K562 (cell line): Measurements from ENCODE around the gene MORF4L1. TPM values are rescaled to one million over a fixed set of nuclear protein-coding genes. Genes with fewer than 3 reads are reported as not detected.

Experiments
- ARID1B ChIP-seq: fragments of 450-650 bp; IDR thresholded peaks from 2 replicates; pipeline ENCODE4 v1.6.1; 2016; ENCODE audit warnings: antibody characterized with exemption, mild to moderate bottlenecking, inconsistent platforms
- ATF7 ChIP-seq: fragments of 450-650 bp; IDR thresholded peaks from 2 replicates; pipeline ENCODE4 v1.7.1; 2014; ENCODE audit warnings: mild to moderate bottlenecking, moderate library complexity
- BDP1 ChIP-seq: IDR thresholded peaks from 3 replicates; pipeline ENCODE4 v1.6.1; 2011; ENCODE audit not compliant: insufficient read length, insufficient read depth
- CBX2 ChIP-seq: fragments of 200-600 bp; sonication (generic); IDR thresholded peaks from one replicate; pipeline ENCODE4 v1.6.1; 2012; ENCODE audit warnings: mild to moderate bottlenecking, low read length, inconsistent platforms; ENCODE audit not compliant: insufficient read depth, poor library complexity, severe bottlenecking
- CEBPG ChIP-seq, 3 experiments: fragments of 200-800 bp in 1 of 3; sonication (Bioruptor generic) in 1 of 3; sonication (generic) in 1 of 3; formaldehyde crosslinking in 1 of 3; IDR thresholded peaks in 2 of 3; conservative IDR thresholded peaks in 1 of 3; 2 replicates each; pipeline versions ENCODE4 v1.6.1 to v1.8.0; 2016 to 2022; ENCODE audit warnings: missing compliant biosample characterization in 2 of 3, missing genetic modification characterization in 2 of 3, mild to moderate bottlenecking in 1 of 3, missing genetic modification reagents in 1 of 3
- CREM ChIP-seq: IDR thresholded peaks from 2 replicates; pipeline ENCODE4 v1.6.1; 2014; ENCODE audit warnings: antibody characterized with exemption, low read depth
- DMBX1 ChIP-seq: fragments of 250-450 bp; sonication (Bioruptor Pico); IDR thresholded peaks from 2 replicates; pipeline ENCODE4 v1.8.0; 2022; ENCODE audit warnings: inconsistent platforms, mild to moderate bottlenecking, moderate library complexity, borderline replicate concordance
- GATAD2B ChIP-seq: fragments of 450-650 bp; IDR thresholded peaks from 2 replicates; pipeline ENCODE4 v1.6.1; 2017; ENCODE audit warnings: mild to moderate bottlenecking, borderline replicate concordance
- PCBP1 ChIP-seq: fragments of 200-400 bp; formaldehyde crosslinking; IDR thresholded peaks from 2 replicates; pipeline ENCODE4 v1.6.1; 2018; ENCODE audit warnings: mild to moderate bottlenecking, low read depth, low read length; ENCODE audit not compliant: poor library complexity, severe bottlenecking
- PRPF4 ChIP-seq: fragments of 200-400 bp; formaldehyde crosslinking; IDR thresholded peaks from one replicate; pipeline ENCODE4 v1.6.1; 2017; ENCODE audit warnings: low read length, low read depth, mild to moderate bottlenecking; ENCODE audit not compliant: insufficient read depth, poor library complexity, severe bottlenecking
- RBM34 ChIP-seq: fragments of 200-400 bp; formaldehyde crosslinking; IDR thresholded peaks from 2 replicates; pipeline ENCODE4 v1.6.1; 2018; ENCODE audit warnings: low read length, borderline replicate concordance; ENCODE audit not compliant: insufficient read depth
- RFX5 ChIP-seq: IDR thresholded peaks from 2 replicates; pipeline ENCODE4 v1.6.1; 2011; ENCODE audit warnings: low read depth, mild to moderate bottlenecking, improper control_type of control experiment, low read length
- SMARCE1 ChIP-seq: fragments of 450-650 bp; IDR thresholded peaks from 2 replicates; pipeline ENCODE4 v1.7.1; 2016; ENCODE audit warnings: mild to moderate bottlenecking
- SNRNP70 ChIP-seq: fragments of 200-400 bp; formaldehyde crosslinking; optimal IDR thresholded peaks from 2 replicates; pipeline ENCODE3; 2017; ENCODE audit warnings: low read depth, low read length
- ZBTB8A ChIP-seq: fragments of 450-650 bp; IDR thresholded peaks from 2 replicates; pipeline ENCODE4 v1.6.1; 2018; ENCODE audit warnings: mild to moderate bottlenecking, moderate library complexity; ENCODE audit not compliant: partially characterized antibody
- ZC3H4 ChIP-seq: sonication (generic); formaldehyde crosslinking; IDR thresholded peaks from 2 replicates; pipeline ENCODE4 v1.9.0; 2021; ENCODE audit warnings: missing genetic modification reagents, borderline replicate concordance
- ZNF583 ChIP-seq: fragments of 250-450 bp; sonication (Bioruptor Pico); IDR thresholded peaks from 2 replicates; pipeline ENCODE4 v1.4.0; 2020
- ZNF589 ChIP-seq: fragments of 200-800 bp; sonication (Bioruptor generic); IDR thresholded peaks from 2 replicates; pipeline ENCODE4 v1.6.1; 2016; ENCODE audit warnings: low read depth, missing genetic modification characterization, missing compliant biosample characterization
- polyA plus RNA-seq, 8 experiments: library from polyadenylated mRNA; depleted of rRNA in 4 of 8; stranded (reverse) in 5 of 8; unstranded in 3 of 8; fragments of >200 nt; fragmentation: Nextera tagmentation in 2 of 8; fragmentation: Illumina TruSeq in 1 of 8; extraction: Ambion mirVana in 2 of 8; extraction: Trizol in 1 of 8; gene quantifications; 2 replicates each; pipeline versions ENCODE4 v1.2.1 to v1.2.3, GENCODE V29; 2011 to 2014; ENCODE audit warnings: inconsistent platforms in 1 of 8, missing spikeins in 1 of 8
- total RNA-seq, 7 experiments: library from RNA; depleted of rRNA in 6 of 7; stranded (reverse); fragments of >200 nt in 6 of 7; fragmentation: Illumina TruSeq in 2 of 7; extraction: Trizol in 2 of 7; gene quantifications; 2 replicates each; pipeline versions ENCODE4 v1.2.1 to v1.2.3, GENCODE V29; 2011 to 2021; ENCODE audit warnings: low replicate concordance in 1 of 7
- TF ChIP-seq, protein P1 (sequence below): sonication (generic); formaldehyde crosslinking; IDR thresholded peaks from 2 replicates; pipeline ENCODE4 v1.4.0; 2020; ENCODE audit warnings: mild to moderate bottlenecking, missing genetic modification reagents
- TF ChIP-seq, protein P2 (sequence below): IDR thresholded peaks from 2 replicates; pipeline ENCODE4 v1.6.1; 2011; ENCODE audit warnings: borderline replicate concordance, low read depth, mild to moderate bottlenecking, moderate library complexity, low read length; ENCODE audit not compliant: insufficient read depth, poor library complexity, severe bottlenecking
- TF ChIP-seq, protein P3 (sequence below): fragments of 200-800 bp; sonication (Bioruptor generic); IDR thresholded peaks from 2 replicates; pipeline ENCODE4 v1.6.1; 2017; ENCODE audit warnings: missing genetic modification characterization, missing compliant biosample characterization
- TF ChIP-seq, protein P4 (sequence below): fragments of 250-450 bp; sonication (Bioruptor Pico); IDR thresholded peaks from 2 replicates; pipeline ENCODE4 v1.8.0; 2022; ENCODE audit warnings: moderate library complexity, mild to moderate bottlenecking, inconsistent platforms

The MORF4L1 gene
- total and polyA plus RNA-seq, 9 of the 15 experiments (the other 6 are each of a cell fraction or from before 2014, with no cell fraction given) = 127 to 615 (median 281) TPM

DNA sequence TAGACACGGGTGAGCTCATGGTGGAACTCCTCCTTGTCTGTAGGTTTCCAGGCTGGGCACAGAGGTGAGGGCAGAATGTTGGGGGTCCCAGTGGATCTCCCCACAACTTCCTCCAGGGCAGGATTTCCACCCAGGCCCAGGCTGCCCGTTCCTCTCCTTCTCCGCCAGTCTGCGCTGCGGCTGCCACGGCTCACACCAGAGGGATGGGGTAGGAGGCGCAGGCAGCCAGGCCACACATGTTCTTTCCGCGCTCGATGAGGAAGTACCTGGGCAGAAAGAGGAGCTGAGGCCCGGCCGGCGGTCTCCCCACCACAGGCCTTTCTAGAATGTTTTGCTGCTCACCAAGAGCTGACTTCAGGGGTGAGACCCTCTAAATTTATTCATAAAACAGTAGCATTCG is 49.2 kb downstream of the MORF4L1 start (continued):
- TF ChIP-seq, protein P1, sequence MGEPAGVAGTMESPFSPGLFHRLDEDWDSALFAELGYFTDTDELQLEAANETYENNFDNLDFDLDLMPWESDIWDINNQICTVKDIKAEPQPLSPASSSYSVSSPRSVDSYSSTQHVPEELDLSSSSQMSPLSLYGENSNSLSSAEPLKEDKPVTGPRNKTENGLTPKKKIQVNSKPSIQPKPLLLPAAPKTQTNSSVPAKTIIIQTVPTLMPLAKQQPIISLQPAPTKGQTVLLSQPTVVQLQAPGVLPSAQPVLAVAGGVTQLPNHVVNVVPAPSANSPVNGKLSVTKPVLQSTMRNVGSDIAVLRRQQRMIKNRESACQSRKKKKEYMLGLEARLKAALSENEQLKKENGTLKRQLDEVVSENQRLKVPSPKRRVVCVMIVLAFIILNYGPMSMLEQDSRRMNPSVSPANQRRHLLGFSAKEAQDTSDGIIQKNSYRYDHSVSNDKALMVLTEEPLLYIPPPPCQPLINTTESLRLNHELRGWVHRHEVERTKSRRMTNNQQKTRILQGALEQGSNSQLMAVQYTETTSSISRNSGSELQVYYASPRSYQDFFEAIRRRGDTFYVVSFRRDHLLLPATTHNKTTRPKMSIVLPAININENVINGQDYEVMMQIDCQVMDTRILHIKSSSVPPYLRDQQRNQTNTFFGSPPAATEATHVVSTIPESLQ = no peak
- TF ChIP-seq BDP1 = no peak
- TF ChIP-seq ARID1B = no peak
- no peak for TF ChIP-seq CREM
- TF ChIP-seq CEBPG (CRISPR knock-in tag; IDR thresholded peaks at IDR 0.05) = no peak
- no peak for TF ChIP-seq CEBPG (tag; conservative IDR thresholded peaks at IDR 0.05 in 1 of 2, IDR thresholded peaks at IDR 0.05 in 1 of 2)
- no peak for TF ChIP-seq GATAD2B
- TF ChIP-seq, protein P2, sequence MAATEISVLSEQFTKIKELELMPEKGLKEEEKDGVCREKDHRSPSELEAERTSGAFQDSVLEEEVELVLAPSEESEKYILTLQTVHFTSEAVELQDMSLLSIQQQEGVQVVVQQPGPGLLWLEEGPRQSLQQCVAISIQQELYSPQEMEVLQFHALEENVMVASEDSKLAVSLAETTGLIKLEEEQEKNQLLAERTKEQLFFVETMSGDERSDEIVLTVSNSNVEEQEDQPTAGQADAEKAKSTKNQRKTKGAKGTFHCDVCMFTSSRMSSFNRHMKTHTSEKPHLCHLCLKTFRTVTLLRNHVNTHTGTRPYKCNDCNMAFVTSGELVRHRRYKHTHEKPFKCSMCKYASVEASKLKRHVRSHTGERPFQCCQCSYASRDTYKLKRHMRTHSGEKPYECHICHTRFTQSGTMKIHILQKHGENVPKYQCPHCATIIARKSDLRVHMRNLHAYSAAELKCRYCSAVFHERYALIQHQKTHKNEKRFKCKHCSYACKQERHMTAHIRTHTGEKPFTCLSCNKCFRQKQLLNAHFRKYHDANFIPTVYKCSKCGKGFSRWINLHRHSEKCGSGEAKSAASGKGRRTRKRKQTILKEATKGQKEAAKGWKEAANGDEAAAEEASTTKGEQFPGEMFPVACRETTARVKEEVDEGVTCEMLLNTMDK = no peak
- TF ChIP-seq SMARCE1 = no peak
- TF ChIP-seq SNRNP70 = no peak
- TF ChIP-seq CBX2 = no peak
- no peak for TF ChIP-seq ZC3H4 (CRISPR knock-in tag)
- no peak for TF ChIP-seq ZNF583
- TF ChIP-seq ZNF589 (CRISPR knock-in tag) = no peak
- no peak for TF ChIP-seq DMBX1 (CRISPR knock-in tag)
- TF ChIP-seq RBM34 = no peak
- TF ChIP-seq ZBTB8A = no peak
- no peak for TF ChIP-seq RFX5
- TF ChIP-seq, protein P3, sequence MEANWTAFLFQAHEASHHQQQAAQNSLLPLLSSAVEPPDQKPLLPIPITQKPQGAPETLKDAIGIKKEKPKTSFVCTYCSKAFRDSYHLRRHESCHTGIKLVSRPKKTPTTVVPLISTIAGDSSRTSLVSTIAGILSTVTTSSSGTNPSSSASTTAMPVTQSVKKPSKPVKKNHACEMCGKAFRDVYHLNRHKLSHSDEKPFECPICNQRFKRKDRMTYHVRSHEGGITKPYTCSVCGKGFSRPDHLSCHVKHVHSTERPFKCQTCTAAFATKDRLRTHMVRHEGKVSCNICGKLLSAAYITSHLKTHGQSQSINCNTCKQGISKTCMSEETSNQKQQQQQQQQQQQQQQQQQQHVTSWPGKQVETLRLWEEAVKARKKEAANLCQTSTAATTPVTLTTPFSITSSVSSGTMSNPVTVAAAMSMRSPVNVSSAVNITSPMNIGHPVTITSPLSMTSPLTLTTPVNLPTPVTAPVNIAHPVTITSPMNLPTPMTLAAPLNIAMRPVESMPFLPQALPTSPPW (CRISPR knock-in tag) = no peak
- no peak for TF ChIP-seq ATF7
- TF ChIP-seq, protein P4, sequence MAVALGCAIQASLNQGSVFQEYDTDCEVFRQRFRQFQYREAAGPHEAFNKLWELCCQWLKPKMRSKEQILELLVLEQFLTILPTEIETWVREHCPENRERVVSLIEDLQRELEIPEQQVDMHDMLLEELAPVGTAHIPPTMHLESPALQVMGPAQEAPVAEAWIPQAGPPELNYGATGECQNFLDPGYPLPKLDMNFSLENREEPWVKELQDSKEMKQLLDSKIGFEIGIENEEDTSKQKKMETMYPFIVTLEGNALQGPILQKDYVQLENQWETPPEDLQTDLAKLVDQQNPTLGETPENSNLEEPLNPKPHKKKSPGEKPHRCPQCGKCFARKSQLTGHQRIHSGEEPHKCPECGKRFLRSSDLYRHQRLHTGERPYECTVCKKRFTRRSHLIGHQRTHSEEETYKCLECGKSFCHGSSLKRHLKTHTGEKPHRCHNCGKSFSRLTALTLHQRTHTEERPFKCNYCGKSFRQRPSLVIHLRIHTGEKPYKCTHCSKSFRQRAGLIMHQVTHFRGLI = no peak
- no peak for TF ChIP-seq PRPF4
- no peak for TF ChIP-seq PCBP1
